PC-9 (cell line): Measurements from ENCODE around the gene IL3RA.

ENCODE experiments used
- EZH2 ChIP-seq: fragments of 200-600 bp; sonication (generic); IDR thresholded peaks from 2 replicates; pipeline ENCODE4 v1.8.0; 2017; ENCODE audit warnings: antibody characterized with exemption, low read depth
- TF ChIP-seq, protein P1 (sequence below): fragments of 200-600 bp; sonication (generic); conservative IDR thresholded peaks from 2 replicates; pipeline ENCODE4 v1.6.1; 2017; ENCODE audit warnings: mixed run types, antibody characterized with exemption, mild to moderate bottlenecking, moderate library complexity

DNA sequence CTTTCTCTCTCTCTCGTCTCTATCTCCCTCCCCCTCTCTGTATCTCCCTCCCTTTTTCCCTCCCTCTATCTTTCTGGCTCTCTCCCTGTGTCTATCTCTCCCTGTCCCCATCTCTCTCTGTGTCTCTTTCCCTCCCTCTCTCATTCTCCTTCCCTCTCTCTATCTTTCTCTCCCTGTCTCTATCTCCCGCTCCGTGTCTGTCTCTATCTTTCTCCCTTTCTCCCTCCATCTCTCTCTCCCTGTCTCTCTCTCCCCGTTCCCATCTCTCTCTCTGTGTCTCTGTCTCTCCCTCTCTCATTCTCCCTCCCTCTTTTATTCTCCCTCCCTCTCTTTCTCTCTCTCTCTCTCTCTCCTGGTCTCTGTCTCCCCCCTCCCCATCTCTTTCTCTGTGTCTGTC, 22.9 kb downstream of the IL3RA start:
- no peak for TF ChIP-seq EZH2
- TF ChIP-seq, protein P1, sequence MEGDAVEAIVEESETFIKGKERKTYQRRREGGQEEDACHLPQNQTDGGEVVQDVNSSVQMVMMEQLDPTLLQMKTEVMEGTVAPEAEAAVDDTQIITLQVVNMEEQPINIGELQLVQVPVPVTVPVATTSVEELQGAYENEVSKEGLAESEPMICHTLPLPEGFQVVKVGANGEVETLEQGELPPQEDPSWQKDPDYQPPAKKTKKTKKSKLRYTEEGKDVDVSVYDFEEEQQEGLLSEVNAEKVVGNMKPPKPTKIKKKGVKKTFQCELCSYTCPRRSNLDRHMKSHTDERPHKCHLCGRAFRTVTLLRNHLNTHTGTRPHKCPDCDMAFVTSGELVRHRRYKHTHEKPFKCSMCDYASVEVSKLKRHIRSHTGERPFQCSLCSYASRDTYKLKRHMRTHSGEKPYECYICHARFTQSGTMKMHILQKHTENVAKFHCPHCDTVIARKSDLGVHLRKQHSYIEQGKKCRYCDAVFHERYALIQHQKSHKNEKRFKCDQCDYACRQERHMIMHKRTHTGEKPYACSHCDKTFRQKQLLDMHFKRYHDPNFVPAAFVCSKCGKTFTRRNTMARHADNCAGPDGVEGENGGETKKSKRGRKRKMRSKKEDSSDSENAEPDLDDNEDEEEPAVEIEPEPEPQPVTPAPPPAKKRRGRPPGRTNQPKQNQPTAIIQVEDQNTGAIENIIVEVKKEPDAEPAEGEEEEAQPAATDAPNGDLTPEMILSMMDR: no peak
